ENCODE measurements around the gene RNASEH2A.

Gene RNASEH2A

GRCh38 chr19:12806242-12807081 is at the start of gene RNASEH2A:
Gene RNASEH2A (plus strand): TSS chr19:12806584. CDS start chr19:12806674, 90 bp downstream.
- DNase-seq (ENCODE audit: low read depth) = peak; percentile 85

DNA sequence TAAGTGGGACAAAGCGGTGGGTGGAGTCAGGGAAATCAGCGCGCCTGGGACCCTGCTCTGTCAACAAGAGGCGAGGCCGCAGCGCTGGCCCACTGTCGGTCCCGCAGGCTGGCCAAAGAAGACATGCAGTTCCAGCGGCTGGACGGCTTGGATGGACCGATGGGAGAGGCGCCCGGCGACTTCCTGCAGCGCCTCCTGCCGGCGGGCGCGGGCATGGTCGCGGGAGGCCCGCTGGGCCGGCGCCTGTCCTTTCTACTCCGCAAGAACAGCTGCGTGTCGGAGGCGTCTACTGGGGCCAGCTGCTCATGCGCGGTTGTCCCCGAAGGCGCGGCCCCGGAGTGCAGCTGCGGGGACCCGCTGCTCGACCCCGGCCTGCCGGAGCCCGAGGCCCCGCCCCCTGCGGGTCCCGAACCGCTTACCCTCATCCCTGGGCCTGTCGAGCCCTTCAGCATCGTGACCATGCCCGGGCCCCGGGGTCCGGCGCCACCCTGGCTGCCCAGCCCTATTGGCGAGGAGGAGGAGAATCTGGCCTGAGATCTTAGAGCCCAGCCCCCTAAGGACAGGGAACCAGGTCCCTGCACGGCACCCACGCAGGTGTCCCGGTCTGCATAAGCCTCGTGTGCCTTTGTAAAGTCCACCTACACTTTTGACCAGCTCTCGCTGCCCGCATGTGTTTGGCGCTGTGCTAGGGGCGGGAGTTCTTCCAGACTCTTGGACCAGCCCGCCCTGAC is 48.7 kb upstream of the RNASEH2A start:
- DNase-seq (ENCODE audit: low read depth) = peak; percentile 51

GRCh38 chr19:12759686-12760085 is 46.7 kb upstream of the RNASEH2A start:
- DNase-seq (ENCODE audit: low read depth) = no peak

- no peak for DNase-seq (ENCODE audit: low read depth)
These were observed 43.3 kb upstream of the RNASEH2A start for GRCh38 chr19:12763100-12763499.

DNA sequence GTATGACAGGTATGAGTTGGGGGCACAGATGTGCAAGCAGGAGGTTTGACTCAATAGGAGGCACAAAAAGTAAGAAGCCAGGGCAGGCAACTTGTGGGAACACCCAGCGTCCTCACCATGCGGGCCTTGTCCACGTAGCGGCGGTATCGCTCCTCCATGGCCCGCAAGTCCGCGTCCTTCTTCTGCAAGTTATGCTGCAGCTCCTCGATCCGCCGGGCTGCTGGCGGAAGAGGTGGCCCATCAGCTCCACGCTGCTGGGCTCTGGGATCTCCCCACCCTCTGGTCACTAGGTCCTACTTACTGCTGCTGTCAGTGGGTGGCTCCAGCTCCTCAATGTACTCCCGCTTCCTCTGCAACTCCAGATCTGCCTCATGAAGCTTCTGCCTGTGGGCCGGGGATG is 41.7 kb upstream of the RNASEH2A start:
- no peak for DNase-seq (ENCODE audit: low read depth)

- peak; percentile 70 for DNase-seq (ENCODE audit: low read depth)
These were observed 40.3 kb upstream of the RNASEH2A start for GRCh38 chr19:12766051-12766521.

DNA sequence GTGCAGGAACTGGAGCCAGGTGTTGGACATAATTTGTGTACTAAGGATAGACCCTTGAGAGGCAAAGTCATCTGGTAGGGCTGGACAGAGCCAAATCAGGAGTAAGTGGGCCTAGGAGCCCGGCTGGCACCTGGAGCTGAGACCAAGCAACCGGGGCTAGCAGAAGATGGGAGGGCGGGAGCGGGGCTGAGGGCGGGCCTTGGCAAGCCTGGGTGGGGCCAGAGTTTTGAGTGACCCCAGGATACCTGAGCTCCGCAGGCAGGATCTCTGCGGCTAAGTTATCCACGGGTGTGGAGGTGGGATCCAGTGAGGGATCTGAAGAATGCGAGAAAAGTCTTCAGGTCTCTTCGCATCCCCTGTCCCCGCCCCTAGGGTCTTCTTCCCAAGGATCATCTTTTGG is 39.2 kb upstream of the RNASEH2A start:
- no peak for DNase-seq (ENCODE audit: low read depth)

- no peak for DNase-seq (ENCODE audit: low read depth)
These were observed 38.7 kb upstream of the RNASEH2A start for GRCh38 chr19:12767666-12768065.

GRCh38 chr19:12769689-12770088 is 36.7 kb upstream of the RNASEH2A start:
- DNase-seq (ENCODE audit: low read depth) = peak; percentile 63

GRCh38 chr19:12770922-12771321 is 35.5 kb upstream of the RNASEH2A start:
- no peak for DNase-seq (ENCODE audit: low read depth)

GRCh38 chr19:12772323-12772722 is 34.1 kb upstream of the RNASEH2A start:
- no peak for DNase-seq (ENCODE audit: low read depth)

- DNase-seq (ENCODE audit: low read depth) = no peak
These were observed 32.8 kb upstream of the RNASEH2A start for GRCh38 chr19:12773571-12773970.

DNA sequence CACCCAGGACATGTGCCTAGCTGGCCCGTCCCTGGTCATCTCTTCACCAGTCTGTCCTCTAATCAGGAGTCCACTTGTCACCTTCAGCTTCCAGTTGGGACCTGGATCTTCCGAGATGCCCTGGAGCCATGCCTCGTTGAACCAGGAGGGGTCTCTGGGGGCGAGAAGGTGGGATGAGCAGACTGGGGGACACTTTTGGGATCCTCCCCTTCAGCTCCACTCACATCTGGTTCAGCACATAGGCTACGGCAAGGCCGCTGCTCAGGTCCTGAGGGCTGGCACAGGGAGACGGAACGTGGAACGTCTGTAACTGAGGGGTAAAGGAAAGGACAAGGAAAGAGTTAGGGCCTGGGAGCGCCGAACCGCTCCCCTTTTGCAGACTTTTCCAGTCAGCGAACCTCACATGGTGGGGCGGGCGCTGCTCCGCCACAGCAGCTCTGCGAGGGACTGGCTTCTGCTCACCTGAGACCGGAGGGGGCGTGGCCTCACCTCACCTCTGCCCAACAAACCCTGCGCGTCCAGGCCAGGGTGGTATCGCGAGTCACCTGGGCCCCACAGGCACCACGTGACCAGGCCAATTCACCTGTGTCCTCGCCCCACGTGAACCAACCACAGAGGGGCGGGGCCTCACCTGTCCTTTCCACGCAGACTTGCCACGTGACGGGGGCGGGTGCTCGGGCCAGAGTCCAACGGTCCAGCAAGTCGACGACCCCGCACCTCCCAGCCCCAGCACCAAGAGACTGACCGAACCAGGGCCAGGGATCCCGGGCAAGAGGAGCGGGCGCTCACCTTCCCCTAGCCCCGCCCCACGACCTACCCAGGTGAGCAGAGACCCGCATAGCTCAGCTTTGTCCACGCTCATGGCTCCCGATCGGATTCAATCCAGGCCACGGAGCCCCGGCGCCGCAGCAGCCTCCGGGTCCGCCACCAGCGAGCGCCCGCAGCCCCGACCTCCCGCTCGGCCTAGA is 31.5 kb upstream of the RNASEH2A start, which contains the start of gene HOOK2:
Gene HOOK2, minus strand, starts transcription at position 965 of the 968 bp plus-strand sequence. Its CDS starts 103 bp downstream, at position 862.
- DNase-seq (ENCODE audit: low read depth) = no peak

GRCh38 chr19:12777217-12778016 is 29.0 kb upstream of the RNASEH2A start:
- no peak for DNase-seq (ENCODE audit: low read depth)

DNA sequence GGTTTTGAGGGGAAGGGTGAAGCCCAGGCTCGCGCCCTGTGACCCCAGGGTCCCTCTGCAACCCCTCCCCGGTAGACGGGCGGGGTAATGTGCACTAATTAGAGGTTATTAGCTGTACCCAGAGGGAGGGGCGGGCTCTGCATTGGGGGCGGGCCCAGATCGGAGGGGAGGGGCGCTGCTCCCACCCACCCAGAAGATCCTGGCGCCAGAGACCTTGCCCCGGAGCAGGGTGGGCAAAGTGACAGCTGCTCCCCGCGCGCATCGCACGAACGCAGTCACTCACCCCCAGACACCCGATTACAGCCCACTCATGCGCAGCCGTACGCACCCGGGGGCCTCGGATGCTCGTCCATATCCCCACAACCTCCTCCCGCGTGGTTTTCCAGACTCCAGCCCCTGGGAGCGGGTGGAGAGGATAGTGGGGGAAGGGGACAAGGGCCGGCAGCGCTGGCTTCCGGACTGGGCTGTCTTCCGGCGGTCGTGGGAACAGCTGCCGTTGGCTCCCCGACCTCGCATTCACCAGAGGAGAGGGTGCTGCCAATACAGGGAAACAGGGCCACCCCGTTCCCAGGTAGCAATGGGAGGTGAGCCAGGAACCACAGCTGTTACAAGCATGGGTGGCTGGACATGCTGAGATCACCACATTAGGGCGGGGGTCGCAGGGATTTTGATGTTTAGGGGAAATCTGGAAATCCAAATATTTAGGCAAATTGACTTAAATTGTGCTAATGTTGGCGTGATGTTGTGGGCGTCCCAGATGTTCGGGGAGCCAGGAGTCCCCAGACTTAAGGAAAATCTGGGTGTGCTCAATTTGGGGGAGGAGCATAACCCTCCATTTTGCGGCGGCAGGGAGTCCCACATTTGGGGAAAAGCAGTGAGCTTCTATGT is 28.1 kb upstream of the RNASEH2A start:
- DNase-seq (ENCODE audit: low read depth) = peak; percentile 74

- no peak for DNase-seq (ENCODE audit: low read depth)
These were observed 27.6 kb upstream of the RNASEH2A start for GRCh38 chr19:12778905-12779161.

- DNase-seq (ENCODE audit: low read depth) = peak; percentile 65
These were observed 27.0 kb upstream of the RNASEH2A start for GRCh38 chr19:12779162-12779993.

- DNase-seq (ENCODE audit: low read depth) = no peak
These were observed 24.3 kb upstream of the RNASEH2A start for GRCh38 chr19:12782174-12782423.

- peak; percentile 80 for DNase-seq (ENCODE audit: low read depth)
These were observed 23.7 kb upstream of the RNASEH2A start for GRCh38 chr19:12782424-12783290.
